GM19455 (cell line): ENCODE data around the gene EEPD1.

Experiments
- ATAC-seq: cut with Tn5 transposase; IDR thresholded peaks from one replicate; pipeline ENCODE4 v1.9.1; 2021; ENCODE audit not compliant: unreplicated experiment

EEPD1 gene

DNA sequence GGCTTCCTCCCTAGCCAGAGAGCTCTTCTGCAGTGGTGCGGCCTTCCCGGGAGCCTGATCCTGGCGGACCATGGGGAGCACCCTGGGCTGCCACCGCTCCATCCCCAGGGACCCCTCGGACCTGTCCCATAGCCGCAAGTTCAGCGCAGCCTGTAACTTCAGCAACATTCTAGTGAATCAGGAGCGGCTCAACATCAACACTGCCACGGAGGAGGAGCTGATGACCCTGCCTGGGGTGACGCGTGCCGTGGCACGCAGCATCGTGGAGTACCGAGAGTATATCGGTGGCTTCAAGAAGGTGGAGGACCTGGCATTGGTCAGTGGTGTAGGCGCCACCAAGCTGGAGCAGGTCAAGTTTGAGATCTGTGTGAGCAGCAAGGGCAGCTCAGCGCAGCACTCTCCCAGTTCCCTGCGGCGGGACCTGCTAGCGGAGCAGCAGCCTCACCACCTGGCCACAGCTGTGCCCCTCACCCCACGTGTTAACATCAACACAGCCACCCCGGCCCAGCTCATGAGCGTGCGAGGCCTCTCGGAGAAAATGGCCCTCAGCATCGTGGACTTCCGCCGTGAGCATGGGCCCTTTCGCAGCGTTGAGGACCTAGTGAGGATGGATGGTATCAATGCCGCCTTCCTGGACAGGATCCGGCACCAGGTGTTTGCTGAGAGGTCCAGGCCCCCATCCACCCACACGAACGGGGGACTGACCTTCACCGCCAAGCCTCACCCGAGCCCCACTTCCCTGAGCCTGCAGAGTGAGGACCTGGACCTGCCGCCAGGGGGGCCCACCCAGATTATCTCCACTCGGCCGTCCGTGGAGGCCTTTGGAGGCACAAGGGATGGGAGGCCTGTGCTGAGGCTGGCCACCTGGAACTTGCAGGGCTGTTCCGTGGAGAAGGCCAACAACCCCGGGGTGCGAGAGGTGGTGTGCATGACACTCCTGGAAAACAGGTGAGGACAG lies 1.5 kb downstream of the EEPD1 start:
- no peak for ATAC-seq

- ATAC-seq, result no peak
Measured at GRCh38 chr7:36155811-36156361, 2.8 kb downstream of the EEPD1 start.

GRCh38 chr7:36157527-36158320 lies 4.7 kb downstream of the EEPD1 start:
- no peak for ATAC-seq

DNA sequence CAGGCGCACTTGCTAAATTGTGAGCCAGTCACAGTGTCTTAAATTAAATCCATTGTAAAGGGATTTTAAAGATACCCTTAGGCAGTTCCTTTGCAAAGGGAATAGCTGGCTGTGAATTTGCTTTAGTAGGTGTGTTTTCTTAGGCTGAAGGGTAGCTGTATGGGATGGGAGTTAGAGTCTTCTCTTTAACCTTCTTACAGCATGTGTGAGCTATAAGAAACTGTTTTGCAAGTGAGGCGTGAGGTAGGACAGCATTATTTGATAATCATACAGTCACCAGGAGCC lies 5.2 kb downstream of the EEPD1 start:
- no peak for ATAC-seq

DNA sequence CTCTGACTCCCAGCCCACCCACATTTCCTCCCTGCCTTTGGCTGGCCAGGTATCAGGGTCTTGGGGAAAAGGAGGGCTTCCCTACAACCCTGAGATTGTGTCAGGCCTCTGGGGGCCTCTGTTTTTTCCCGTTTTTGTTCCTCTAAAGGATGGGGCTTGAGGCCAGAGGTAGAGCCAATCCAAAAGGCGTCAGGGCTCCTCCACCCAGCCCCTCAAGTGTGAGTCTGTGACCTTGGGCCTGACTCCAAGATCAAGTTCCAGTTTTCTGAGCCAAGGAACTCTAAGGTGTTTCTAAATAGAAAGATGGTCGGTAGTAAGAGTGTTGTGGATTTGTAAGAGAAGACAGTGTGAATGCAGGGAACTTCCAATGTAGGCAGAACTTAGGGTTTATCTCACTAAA lies 6.6 kb downstream of the EEPD1 start:
- ATAC-seq, result no peak

DNA sequence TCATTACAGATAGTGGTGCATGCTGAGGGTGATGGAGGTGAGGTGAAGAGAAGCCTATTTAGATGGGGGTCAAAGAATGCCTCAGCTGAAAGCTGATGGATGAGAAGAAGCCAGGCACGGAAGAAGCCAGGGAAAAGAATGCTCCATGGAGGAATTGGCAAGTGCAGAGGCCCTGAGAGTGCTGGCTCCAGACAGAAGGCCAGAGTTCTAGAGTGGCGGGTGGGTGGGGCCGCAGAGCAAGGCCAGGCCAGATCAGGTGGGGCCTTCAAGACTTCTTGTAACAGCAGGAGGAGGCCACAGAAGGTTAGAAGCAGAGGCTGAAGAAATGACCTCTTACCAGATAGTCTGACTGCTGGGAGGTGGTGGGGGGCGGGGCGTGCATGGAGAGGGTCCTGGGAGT lies 7.3 kb downstream of the EEPD1 start:
- ATAC-seq, result no peak

- ATAC-seq, result no peak
Measured at GRCh38 chr7:36161996-36162395, 8.9 kb downstream of the EEPD1 start.

GRCh38 chr7:36165059-36165458 lies 12.0 kb downstream of the EEPD1 start:
- no peak for ATAC-seq

- no peak for ATAC-seq
Measured at GRCh38 chr7:36165802-36166201, 12.7 kb downstream of the EEPD1 start.

GRCh38 chr7:36167403-36168050 lies 14.5 kb downstream of the EEPD1 start:
- no peak for ATAC-seq

DNA sequence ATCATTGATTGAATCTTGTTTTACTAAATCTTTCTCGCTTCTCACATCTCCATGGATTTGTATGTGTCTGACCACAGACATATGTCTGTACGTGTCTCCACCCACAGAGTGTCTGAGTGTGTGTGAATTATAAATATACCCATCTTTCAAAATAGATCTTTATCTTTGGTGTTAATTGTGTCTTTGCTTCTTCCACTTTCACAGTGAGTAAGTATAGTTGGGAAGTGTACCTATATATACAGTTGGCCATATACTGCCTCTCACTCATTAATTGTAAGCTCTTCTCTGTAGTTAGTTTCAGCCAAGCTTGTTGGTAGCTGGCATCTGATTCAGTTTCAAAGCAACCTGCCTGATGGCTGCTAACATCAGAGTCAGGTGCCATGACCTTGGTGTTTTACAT lies 18.4 kb downstream of the EEPD1 start:
- ATAC-seq, result no peak

GRCh38 chr7:36175886-36176285 lies 22.8 kb downstream of the EEPD1 start:
- ATAC-seq, result no peak

- ATAC-seq, result no peak
Measured at GRCh38 chr7:36176697-36177096, 23.6 kb downstream of the EEPD1 start.

- no peak for ATAC-seq
Measured at GRCh38 chr7:36180121-36180520, 27.1 kb downstream of the EEPD1 start.

DNA sequence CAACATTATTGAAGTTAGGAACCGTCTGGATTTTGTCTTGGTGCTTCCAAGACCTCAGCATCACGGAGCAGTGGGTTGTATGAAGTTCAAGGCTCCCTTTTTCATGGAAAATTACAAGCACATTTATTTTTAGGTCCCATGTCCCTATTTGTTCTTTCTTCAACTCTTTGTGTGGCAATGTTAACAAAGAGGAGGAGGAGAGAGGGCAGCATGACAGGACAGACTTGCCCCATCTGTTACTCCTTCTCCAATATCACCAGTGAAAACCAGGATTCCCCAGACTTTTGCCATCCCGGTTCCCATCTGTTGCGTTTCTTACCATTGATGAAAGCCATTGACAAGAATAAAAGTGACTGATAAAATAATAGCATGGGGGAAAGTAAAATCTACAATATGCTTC lies 28.6 kb downstream of the EEPD1 start:
- no peak for ATAC-seq

DNA sequence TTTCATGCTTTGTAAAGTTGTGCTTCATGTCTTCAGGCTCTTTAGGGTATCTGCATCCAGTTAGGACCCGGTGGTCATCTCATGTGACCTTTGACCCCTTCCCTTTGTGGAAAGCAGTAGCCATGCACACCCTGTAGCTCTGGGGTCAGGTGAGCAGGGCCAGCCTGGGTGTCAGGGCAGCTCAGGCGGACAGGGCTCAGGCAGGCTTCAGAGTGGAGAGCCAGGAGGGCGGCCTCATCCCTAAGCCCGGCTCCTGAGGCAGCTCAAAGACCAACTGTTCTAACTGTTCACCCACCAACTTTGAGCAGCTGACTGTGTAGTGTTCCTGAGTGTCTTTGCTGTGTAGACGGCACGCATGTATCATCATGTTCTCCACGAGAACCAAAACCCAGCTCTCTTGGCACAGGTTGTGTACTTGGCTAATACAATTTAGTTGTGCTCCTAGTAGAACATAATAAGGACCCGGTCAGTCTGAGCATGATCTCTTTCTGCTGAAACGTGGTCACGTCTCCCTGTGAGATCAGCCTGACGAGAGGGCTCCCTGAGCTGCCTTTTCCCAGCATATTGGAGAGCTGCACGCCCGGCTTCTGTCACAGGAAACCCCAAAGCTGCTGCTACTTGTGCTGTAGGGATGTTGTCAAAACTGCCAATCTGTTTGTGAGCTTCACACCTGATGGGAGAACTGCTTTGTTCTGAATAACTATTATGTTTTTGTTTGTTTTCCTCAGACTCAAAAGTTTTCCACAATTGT lies 30.0 kb downstream of the EEPD1 start:
- no peak for ATAC-seq

GRCh38 chr7:36185092-36185491 lies 32.0 kb downstream of the EEPD1 start:
- no peak for ATAC-seq

GRCh38 chr7:36185756-36186155 lies 32.7 kb downstream of the EEPD1 start:
- no peak for ATAC-seq

GRCh38 chr7:36186359-36187121 lies 33.5 kb downstream of the EEPD1 start:
- no peak for ATAC-seq

DNA sequence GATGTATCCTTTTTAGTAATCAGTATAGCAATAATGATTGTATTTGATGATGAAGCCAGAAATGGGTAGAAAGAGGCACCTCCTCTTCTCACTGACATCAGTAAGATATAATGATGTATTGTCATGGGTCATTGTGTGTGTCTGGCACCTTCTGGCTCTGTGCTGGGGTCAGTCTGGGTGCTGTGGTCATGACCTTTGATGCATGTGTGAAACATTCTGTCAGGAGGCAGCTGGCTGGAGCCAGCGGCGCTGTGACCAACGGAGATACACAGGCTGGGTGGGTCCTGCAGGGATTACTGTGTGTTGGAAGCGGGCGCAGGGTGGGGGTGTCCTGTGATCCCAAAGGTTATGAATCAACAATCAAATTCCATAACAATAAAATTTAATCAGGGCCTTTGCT lies 35.2 kb downstream of the EEPD1 start:
- no peak for ATAC-seq
